Stomach (tissue), 9 donors: ENCODE measurements around the gene SCOC. TPM values are rescaled to one million over a fixed set of nuclear protein-coding genes. Genes with fewer than 3 reads are reported as not detected.

ENCODE experiments used
- DNase-seq, 2 donors: peaks; one replicate each; pipeline versions ENCODE4 v3.0.0 to v3.0.0-alpha.2; 2013 to 2019
- H3K27ac ChIP-seq, 5 donors: fragments of 200-600 bp in 4 of 5; sonication (generic) in 4 of 5; one replicate each; pipeline ENCODE4 v1.5.1; 2013 to 2019; ENCODE audit warnings: mild to moderate bottlenecking in 1 of 5, moderate library complexity in 1 of 5
- H3K27me3 ChIP-seq, 3 donors: fragments of 200-600 bp; sonication (generic); one replicate each; pipeline ENCODE4 v1.5.1; 2017 to 2019; ENCODE audit warnings: mixed run types in 1 of 3
- H3K36me3 ChIP-seq, 4 donors: fragments of 200-600 bp; sonication (generic); 1 replicate in 3 of 4; 2 replicates in 1 of 4; pipeline ENCODE4 v1.5.1; 2016 to 2019
- H3K4me1 ChIP-seq, 4 donors: fragments of 200-600 bp; sonication (generic); one replicate each; pipeline ENCODE4 v1.5.1; 2016 to 2019
- H3K4me3 ChIP-seq, 4 donors: fragments of 200-600 bp; sonication (generic) in 3 of 4; one replicate each; pipeline ENCODE4 v1.5.1; 2016 to 2019; ENCODE audit warnings: mild to moderate bottlenecking in 1 of 4
- H3K9me3 ChIP-seq, 4 donors: fragments of 200-600 bp; sonication (generic); one replicate each; pipeline ENCODE4 v1.5.1; 2016 to 2019
- CTCF ChIP-seq, 7 experiments: fragments of 450-650 bp in 4 of 7; fragments of 200-600 bp in 3 of 7; sonication (generic) in 3 of 7; IDR thresholded peaks; one replicate each; pipeline ENCODE4 v1.5.1; 2016 to 2019; ENCODE audit warnings: antibody characterized with exemption in 7 of 7, control low read depth in 2 of 7, mild to moderate bottlenecking in 1 of 7
- EP300 ChIP-seq: sonication (generic); formaldehyde crosslinking; IDR thresholded peaks from one replicate; pipeline ENCODE4 v1.6.1; 2017; ENCODE audit warnings: antibody characterized with exemption
- POLR2A ChIP-seq, 4 donors: fragments of 450-650 bp; IDR thresholded peaks; one replicate each; pipeline ENCODE4 v1.6.1; 2016; ENCODE audit warnings: antibody characterized with exemption in 4 of 4, control low read depth in 2 of 4, mild to moderate bottlenecking in 1 of 4, moderate library complexity in 1 of 4
- POLR2AphosphoS5 ChIP-seq, 3 donors: sonication (generic); formaldehyde crosslinking; IDR thresholded peaks; one replicate each; pipeline ENCODE4 v1.6.1; 2016; ENCODE audit warnings: antibody characterized with exemption in 3 of 3
- whole genome bisulfite sequencing, 5 donors: extraction: QIAGEN DNeasy Blood & Tissue Kit in 3 of 5; methylation state at CpG; one replicate each; pipeline versions ENCODE4 v1.1.5 to v1.1.7; 2013 to 2018; 5-methylcytosine and 5-hydroxymethylcytosine counted together
- intact Hi-C: fragments of 100-400 bp; cut with DNase I; formaldehyde crosslinking; loops from one replicate; pipeline ENCODE4 v1.15.1; 2023; ENCODE audit warnings: low total_unique reads
- polyA plus RNA-seq, 3 donors: library from polyadenylated mRNA; stranded (reverse); fragments of 200-250 nt; gene quantifications; one replicate each; pipeline ENCODE4 v1.2.3, GENCODE V29; 2013
- total RNA-seq, 5 donors: library from RNA; depleted of rRNA; stranded (reverse); fragments of >200 nt; gene quantifications; one replicate each; pipeline versions ENCODE4 v1.1.0 to v1.2.3, GENCODE V29; 2014 to 2016
- donor health status: healthy with polysubstance abuse.
- donor health status: Bipolar disorder and iron deficiency.
- donor health status: healthy.

The SCOC gene
- total and polyA plus RNA-seq, 8 donors = 28.4 to 108 (median 56.3) TPM

GRCh38 chr4:140361099-140361498, 12.3 kb upstream of the SCOC start:
- intact Hi-C loops = no loop called here
- Histone ChIP-seq H3K27ac (no peak overlapping the region), H3K27me3 (no peaks in the 10 kb centered on the region), H3K36me3 (no peaks in the 10 kb centered on the region), H3K9me3 (no peaks in the 10 kb centered on the region), H3K4me1 (peaks cover 0 to 11% (median 0%) of the 10 kb centered on the region in 4 donors), H3K4me3 (no peak overlapping the region)
- DNase-seq = no peak
- WGBS, 5 donors = 91 to 94% (median 91%) methylated on average over 4 of the region's 4 CpGs
- TF ChIP-seq POLR2AphosphoS5 (IDR thresholded peaks at IDR 0.05) (no peak), CTCF (IDR thresholded peaks at IDR 0.05) (no peak), POLR2A (IDR thresholded peaks at IDR 0.05) (no peak), EP300 (no peak)

GRCh38 chr4:140363051-140363450, 10.4 kb upstream of the SCOC start:
- Histone ChIP-seq H3K36me3 (no peaks in the 10 kb centered on the region), H3K27me3 (no peaks in the 10 kb centered on the region), H3K9me3 (no peaks in the 10 kb centered on the region), H3K4me1 (peaks cover 0 to 11% (median 0%) of the 10 kb centered on the region in 4 donors), H3K4me3 (no peak overlapping the region), H3K27ac (no peak overlapping the region)
- whole genome bisulfite sequencing, 5 donors = 80 to 92% (median 88%) methylated on average over 3 of the region's 3 CpGs
- TF ChIP-seq POLR2AphosphoS5 (IDR thresholded peaks at IDR 0.05) (no peak), POLR2A (IDR thresholded peaks at IDR 0.05) (no peak), EP300 (no peak), CTCF (IDR thresholded peaks at IDR 0.05) (no peak)
- intact Hi-C loops = no loop called here
- DNase-seq = no peak

- H3K27me3 ChIP-seq = no peaks in the 10 kb centered on the region
- TF ChIP-seq CTCF (IDR thresholded peaks at IDR 0.05) (no peak), POLR2AphosphoS5 (IDR thresholded peaks at IDR 0.05) (no peak), POLR2A (IDR thresholded peaks at IDR 0.05) (no peak), EP300 (no peak)
- H3K36me3 ChIP-seq = no peaks in the 10 kb centered on the region
- no peak overlapping the region for H3K4me3 ChIP-seq
- H3K9me3 ChIP-seq = no peaks in the 10 kb centered on the region
- no peak overlapping the region for H3K27ac ChIP-seq
- intact Hi-C loops = no loop called here
- peaks cover 0 to 11% (median 0%) of the 10 kb centered on the region in 4 donors for H3K4me1 ChIP-seq
- no peak for DNase-seq
Observed at GRCh38 chr4:140363558-140363957, 9.9 kb upstream of the SCOC start.

GRCh38 chr4:140367738-140368137, 5.7 kb upstream of the SCOC start:
- 51 to 70% (median 58%) methylated on average over 2 of the region's 2 CpGs for WGBS, 5 donors
- no peaks in the 10 kb centered on the region for H3K36me3 ChIP-seq
- TF ChIP-seq POLR2A (IDR thresholded peaks at IDR 0.05) (no peak), POLR2AphosphoS5 (IDR thresholded peaks at IDR 0.05) (no peak), EP300 (no peak), CTCF (IDR thresholded peaks at IDR 0.05) (no peak)
- H3K4me3 ChIP-seq = no peak overlapping the region
- DNase-seq = no peak
- H3K4me1 ChIP-seq = peaks cover 3 to 6% (median 5%) of the 10 kb centered on the region in 4 donors
- no peak overlapping the region for H3K27ac ChIP-seq
- H3K27me3 ChIP-seq = no peaks in the 10 kb centered on the region
- H3K9me3 ChIP-seq = no peaks in the 10 kb centered on the region
- intact Hi-C loops = no loop called here
